HG02678 (cell line): ENCODE results near the gene NCEH1.

Experiments used
- ATAC-seq: cut with Tn5 transposase; IDR thresholded peaks from one replicate; pipeline ENCODE4 v1.9.1; 2021; ENCODE audit warnings: mild to moderate bottlenecking, moderate library complexity; ENCODE audit not compliant: unreplicated experiment

The NCEH1 gene

DNA sequence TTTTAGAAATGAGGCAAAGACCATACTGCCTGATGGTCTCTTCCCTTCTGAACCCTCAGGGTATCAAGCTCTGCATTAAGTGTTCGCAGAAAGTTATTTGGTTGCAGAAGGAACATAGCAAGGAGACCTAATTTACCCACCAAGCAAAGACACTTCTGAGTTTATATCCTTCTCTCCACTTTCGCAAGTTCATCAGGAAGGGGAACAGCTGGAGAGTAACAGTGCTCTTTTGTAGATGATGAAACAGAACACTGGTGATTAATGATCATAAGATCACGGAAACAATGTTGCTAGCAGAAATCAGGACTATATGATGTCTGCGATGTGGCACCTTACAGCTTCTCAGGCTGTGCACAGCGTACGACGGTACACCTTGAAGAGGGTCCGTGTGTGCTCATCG is 62.1 kb downstream of the NCEH1 start:
- no peak for ATAC-seq

DNA sequence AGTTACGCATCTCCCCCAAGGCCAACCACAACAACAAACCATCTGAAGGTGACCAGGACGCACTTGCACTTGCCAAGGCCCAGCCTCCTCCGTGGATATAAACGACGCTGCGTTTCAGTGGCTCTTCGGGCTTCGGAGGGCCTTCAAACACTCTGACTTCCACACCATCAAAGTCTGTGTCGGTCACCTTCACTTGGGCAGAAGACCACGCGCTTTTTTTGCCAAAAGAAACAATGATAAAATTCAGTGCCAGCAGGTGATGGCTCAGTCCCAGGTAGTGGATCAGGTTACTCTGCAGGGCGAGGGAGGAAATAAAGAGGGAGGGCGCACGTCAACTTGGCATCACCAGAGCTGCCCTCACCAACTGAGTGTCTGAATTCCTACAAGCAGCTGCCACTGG is 63.0 kb downstream of the NCEH1 start:
- ATAC-seq, result no peak

DNA sequence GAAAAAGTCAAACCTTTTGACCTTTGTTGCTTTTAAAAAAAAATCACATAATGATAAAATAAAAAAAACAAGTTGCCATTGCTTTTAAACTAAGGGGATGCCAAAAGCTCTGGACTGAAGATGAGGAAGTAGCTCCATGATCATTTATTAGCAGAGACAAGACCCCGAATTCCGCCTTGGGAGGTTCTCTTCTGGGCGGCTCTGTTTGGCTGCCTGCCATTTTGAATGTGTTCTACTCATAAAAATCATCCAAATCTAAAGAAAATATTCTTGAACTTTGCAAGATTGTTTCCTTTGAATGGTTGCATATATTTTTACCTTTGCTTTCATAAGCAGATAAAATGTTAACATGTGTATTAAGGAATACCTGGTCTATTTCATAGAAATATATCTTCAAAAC is 63.8 kb downstream of the NCEH1 start:
- no peak for ATAC-seq

DNA sequence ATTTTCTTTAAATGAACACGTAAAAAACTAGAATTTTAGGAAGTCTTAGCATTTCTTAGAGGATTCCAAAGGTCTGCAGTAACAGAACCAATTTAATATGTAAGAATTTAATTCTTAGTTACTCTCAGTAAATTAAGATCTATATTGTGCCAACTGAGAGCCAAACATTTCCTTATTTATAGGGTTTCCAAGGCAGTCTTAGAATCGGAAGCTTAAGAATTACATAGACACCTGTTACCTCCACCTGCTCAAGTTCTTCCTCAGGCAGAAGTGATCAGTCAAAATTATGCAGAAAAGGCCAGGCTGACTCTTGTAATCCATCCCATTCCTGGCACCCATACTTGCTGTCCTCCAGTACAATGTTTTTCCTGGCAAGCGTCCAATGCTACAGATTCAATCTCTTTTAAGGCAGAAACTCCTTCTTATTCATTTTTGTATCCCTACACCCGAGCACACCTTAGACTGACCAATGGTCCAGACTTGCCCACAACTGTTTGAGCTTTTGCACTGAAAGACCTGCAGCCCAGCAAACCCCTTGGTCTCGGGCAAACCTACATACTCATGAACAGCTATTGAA is 64.3 kb downstream of the NCEH1 start:
- ATAC-seq, result no peak

DNA sequence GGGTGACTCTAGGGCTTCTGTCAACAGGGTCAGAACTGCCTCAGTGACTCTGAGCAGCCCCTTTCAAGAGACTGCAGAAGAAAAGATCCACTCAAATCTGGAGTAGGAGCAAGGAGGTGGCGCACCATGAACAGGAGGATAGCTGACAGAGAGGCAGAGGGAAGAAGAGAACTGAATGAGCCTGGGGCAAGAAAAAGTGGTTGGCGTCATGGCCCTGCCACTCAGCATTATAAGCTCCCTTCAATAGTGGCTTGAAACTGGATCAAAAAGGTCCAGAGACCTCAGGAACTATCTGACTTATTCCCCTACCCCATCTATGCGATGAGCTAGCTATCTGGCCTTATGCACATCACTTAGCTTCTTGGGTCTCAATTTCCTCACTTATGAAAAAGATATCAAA is 66.6 kb downstream of the NCEH1 start:
- no peak for ATAC-seq

DNA sequence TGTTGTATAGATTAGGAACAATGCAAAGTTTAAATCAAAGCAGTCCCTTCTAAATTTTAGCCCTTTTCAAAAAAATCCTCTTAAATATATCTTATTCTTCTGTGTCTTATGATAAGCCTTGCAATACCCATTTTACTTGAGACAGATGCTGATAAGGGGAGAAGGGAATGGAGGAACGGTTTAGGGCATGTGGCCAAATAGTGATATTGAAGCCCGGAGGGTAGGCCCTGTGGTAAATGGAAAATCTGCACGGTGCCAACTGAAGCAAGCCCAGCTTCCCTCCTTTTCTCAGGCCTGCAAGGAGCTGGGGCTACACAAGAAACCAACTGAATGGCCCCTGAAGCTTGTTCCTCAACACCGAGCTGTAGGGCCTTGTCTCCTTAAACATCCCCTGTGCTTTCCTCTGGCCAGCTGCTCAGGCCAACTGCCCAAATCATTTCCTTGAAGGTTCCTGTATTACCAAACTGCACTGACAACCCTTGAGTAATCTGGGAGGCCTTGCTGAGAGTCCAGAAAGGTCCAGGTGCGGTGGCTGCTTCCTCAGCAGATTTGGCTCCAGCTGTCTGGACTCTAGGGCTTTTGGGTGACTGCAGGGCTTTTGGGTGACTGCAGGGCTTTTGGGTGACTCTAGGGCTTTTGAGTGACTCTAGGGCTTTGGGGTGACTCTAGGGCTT is 67.2 kb downstream of the NCEH1 start:
- ATAC-seq, result no peak

DNA sequence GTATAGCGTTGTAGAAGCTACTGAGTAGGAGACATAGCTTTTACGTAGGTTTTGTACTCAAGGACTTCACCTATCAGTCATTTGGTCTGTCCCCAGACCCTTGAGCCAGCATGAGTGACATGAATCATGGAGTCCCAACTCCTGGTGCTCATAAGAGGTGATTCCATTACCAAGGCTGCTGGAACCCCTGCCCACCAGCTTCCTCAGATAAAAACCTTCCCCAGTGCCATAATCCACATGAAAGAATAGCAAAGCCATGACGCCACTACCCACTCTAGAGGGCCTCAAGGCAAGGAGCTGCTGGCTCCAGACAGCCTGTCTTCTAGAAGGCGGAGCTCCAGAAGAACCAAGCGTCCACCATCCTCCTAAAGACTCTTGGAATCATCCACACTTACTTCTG is 69.6 kb downstream of the NCEH1 start:
- ATAC-seq, result no peak

DNA sequence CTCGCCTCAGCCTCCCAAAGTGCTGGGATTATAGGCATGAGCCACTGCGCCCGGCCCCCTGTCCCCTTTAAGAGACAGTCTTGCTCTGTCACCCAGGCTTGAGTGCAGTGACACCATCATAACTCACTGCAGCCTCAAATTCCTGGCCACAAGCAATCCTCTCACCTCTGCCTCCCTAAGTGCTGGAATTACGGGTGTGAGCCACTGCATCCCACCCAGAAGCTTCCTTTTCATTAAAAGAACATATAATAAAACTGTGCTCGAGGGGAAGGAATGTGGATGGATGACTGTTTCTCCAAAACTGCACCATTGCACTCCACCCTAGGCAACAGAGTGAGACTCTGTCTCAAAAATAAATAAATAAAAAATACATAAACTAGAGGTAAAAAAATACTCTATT is 70.1 kb downstream of the NCEH1 start:
- no peak for ATAC-seq

DNA sequence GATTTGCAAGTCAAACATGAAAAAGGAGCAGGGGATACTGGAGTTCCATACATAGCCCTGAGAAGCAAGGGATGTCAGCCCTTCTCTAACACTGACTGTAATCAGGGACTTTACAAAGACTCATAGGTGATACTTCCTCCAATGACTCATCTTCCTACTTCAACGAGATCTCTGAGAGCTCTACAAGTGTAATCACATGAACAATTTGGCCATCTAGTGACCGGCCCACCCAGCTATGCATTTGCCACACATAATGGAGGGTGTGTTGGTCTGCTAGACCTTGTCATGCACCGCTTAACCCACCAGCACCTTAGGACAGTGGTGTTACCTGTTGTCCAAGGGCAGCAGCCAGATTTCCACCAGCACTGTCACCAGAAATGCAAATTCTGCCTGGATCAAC is 75.3 kb downstream of the NCEH1 start:
- peak; percentile 98 for ATAC-seq

DNA sequence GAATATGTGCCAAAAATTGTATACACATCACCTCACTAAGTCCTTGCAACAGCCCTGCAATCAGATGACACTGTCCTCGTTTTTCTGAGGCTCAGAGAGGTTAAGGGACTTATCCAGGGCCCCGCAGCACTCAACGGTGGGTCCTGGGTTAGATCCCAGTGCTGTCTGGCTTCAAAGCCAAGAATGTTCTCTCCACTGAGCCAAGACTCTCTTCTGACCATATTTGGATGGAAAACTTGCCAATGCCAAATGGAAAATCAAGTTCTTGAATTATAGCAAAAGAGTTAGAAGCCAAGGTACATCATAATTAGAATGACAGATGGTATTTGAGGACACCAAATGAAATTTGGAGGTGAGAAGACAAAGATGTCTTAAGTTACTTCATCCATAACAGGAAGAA is 75.9 kb downstream of the NCEH1 start:
- ATAC-seq, result no peak

DNA sequence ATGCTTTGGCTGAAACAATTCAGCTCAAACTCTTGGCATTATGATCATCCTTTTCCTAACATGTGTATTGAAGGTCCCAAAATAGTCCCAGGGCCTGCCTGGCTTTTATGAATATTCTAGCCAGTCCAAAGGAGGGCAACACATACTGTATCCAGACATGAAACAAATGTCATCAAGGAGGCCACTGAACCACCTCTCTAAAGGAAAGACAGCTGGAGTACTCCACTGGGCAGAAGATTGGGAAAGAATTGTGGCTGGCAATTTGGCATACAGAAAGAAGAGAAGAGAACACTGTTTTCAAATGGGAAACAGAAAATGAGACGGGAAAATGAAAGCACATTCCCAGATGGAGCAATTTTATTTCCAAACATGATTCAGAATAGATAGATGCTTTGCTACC is 80.6 kb downstream of the NCEH1 start:
- no peak for ATAC-seq

DNA sequence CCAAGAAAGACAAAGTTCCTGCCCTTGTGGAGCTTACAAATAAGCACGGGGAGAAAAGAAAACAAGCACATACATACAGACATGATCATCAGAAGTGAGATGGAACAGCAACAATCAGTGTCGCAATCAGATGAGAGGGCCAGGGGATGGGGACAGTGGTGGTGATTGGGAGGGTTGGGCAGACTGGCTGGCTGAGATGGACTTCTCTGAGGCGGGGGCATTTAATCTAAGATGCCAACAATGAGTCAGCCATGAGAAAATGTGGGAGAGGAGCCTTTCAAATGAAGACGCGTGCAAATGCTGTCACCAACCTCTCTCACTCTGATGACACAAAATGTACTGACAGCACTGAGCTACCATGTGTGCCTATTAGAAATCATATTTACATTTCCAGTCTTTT is 81.4 kb downstream of the NCEH1 start:
- no peak for ATAC-seq

DNA sequence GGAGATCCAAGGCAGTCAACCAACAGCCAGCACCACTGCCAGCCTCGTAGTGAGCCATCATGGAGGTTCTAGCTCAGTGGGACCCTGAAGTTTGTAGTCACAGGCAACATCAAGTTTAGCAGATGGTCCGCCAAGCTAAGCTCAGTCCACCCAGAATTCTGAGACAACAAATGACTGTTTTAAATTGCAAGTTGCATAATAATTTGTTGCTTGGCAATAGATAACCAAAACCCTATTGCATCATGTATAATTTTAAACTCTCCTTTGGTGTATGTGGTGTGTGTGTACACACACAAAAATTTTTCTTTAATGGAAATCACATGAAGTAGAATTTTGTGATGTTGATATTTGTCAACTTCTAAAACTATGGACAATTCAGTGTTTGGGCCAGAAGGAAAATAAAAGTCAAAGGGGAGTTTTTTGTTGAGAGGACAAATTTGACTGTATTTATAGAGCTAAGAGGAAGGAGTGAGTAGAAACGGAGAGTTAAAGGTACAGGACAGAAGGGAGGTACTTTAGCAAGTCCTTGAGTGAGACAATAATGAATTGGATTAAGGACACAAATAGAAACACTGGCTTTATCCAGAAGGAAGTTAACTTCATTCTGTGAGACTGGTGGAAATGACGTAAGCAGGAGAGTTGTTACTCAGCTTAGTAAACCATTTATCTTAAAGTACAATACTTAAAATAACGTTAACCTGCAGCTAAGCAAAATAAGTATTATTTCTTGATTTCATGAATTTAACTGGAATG is 83.6 kb downstream of the NCEH1 start:
- no peak for ATAC-seq

DNA sequence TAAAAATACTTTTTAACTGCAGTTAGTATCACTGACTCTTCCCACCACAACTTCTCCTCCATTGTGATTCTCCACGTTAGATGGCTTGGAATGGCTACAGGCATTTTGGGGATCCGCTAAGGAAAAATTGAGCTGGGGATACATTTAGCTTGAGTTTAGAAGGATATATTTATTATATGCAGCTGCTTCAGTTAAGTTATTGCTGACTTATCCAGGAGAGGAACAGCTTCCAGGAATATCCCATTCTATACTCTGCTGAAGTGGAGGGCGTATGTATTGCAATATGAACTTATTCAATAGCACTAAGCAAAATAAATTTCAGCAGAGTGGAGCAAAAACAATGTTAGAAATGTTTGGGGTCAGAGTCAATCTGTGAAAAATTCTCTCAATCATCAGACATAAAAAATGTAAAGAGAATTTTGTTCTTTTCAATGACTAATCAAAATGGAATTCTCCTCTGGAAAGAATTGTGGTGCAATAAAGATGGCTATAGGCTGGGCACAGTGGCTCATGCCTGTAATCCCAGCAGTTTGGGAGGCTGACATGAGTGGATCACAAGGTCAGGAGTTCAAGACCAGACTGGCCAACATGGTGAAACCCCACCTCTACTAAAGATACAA is 84.7 kb downstream of the NCEH1 start:
- ATAC-seq, result no peak

DNA sequence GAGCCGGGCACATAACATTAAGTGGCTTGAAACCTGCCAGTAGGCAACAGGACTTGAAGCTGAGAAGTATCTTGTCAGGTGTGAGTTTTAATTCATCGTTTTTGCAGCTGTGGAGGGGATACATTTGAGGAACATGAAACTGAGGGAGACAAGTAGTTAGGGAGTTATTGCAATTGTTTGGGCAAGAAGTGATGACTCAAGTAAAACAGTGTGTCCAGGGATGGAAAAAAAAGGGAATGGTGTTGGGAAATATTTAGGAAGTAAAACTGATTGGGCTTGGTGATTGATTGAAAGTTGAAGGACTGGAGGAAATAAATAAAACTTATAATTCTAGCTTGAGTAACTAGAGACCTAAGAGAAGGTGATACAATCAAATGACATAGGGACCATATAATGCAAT is 85.5 kb downstream of the NCEH1 start:
- ATAC-seq, result no peak

DNA sequence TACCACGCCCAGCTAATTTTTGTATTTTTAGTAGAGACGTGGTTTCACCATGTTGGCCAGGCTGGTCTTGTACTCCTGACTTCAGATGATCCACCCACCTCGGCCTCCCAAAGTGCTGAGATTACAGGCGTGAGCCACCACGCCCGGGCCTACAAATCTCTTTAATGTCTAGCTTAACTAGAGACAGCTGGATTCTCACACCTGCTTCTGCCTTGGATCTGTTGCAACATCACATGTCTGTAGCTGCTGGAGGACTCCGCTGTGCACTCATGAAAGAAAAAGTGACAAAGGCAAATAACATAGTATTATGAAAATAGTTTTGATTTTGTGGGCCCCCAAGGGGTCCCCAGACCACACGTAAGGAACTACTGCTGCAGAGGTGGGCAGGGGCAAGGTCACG is 85.9 kb downstream of the NCEH1 start:
- ATAC-seq, result no peak

DNA sequence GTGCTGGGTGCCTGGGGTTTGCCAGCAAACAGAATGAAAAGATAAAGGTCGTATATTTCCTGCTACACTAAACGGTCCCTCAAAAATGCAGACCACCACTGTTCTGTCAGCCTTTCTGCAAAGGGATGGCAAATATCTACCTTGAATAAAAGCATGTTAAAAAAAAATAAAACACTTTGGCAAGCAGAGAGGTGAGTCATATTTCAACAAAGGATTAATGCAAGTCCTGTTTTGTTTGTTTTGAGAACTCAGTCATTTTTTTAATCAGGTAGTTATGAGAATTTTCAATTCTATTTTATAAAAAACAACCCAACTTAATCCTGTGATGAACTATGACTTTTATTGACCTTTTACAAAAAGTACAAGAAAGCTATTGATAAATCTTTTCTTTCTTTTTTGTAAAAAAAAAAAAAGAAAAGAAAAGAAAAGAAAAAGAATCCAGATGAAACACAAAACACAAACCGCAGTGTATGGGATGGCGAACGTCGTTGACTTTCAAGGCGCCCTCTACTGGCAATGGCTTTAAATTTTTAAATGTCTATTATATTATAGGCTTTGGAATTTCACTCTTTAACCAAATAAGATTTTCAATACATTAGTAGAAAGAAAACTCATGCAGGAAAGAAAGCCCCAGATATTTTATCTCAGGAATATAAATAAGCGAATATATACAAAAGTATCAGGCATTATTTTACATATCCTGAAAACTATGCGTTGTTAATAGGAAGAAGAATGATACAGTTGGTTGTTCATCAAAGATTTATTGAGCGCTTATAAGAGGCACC is 87.8 kb downstream of the NCEH1 start:
- no peak for ATAC-seq

DNA sequence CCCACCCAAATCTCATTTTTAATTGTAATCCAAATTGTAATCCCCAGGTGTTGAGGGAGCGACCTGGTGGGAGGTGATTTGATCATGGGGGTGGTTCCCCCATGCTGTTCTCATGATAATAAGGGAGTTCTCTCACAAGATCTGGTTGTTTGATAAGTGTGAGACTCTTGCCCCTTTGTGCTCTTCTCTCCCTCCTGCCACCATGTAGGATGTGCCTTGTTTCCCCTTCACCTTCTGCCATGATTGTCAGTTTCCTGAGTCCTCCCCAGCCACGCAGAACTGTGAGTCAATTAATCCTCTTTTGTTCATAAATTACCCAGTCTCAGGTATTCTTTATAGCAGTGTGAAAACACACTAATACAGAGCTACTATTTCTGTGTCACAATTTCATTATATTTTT is 88.7 kb downstream of the NCEH1 start:
- no peak for ATAC-seq

DNA sequence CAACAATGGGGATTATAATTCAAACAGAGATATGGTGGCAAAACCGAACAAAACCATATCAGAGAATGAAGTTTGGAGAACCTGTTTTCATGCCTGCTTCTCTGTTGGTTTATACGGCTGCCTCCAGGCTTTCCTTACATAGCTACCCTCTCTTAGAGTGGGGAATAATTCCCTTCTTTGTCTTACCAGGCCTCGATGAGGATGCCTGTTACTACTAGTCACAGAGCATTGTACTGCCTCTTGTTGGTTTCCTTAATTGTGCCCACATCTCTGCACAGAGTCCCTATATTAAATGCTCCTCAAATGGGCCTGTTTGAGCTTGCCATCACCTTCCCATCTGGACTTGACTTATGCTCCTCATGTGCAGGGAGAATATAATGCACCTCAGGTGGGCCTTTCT is 92.9 kb downstream of the NCEH1 start:
- no peak for ATAC-seq

DNA sequence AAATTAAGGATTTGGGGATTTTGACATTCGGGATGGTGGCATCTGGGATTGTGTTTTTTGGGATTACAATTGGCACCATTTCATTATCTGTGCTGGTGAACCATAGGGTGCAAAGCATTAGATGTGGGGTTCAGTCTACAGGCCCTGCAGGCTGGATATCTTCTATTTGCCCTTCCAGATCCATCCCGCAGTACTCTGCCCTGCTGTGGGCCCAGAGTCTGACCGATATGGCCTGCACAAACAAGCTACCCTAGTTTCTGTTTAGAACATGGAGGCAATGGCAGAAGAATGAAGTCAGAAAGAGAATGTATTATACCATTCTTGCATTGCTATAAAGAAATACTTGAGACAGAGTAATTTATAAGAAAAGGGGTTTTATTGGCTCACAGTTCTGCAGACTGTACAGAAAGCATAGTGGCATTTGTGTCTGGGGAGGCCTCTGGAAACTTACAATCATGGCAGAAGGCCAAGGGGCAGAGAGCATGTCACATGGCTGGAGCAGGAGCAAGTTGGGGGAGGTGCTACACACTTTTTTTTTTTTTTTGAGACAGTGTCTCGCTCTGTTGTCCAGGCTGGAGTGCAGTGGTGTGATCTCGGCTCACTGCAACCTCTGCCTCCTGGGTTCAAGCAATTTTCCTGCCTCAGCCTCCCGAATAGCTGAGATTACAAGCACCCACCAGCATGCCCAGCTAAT is 93.7 kb downstream of the NCEH1 start:
- ATAC-seq, result no peak

DNA sequence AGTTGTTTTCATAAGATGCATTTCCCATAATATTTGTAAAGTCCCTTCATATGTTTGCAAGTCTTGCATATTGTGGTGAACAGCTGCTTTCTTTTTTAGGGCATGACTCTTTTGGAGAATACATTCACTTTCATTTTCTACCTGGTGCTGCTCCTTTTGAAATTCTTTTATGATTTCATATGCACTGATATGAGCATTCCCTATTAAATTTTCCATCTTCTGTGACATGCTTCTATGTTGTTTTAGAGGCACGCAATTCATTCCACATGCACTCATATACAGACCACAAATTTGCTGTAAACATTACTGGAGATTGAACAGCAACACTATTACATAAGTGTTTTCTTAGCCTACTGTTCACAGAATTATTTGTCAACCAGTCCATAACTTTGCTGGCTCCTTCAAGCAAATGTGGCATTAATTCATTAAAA is 94.8 kb downstream of the NCEH1 start:
- no peak for ATAC-seq
